Measurements from ENCODE around the gene CPED1. TPM values are rescaled to one million over a fixed set of nuclear protein-coding genes. Genes with fewer than 3 reads are reported as not detected.
"Not testable (repeated sequence)": the region's sequence is repeated elsewhere in the genome, so short reads cannot be mapped to it uniquely, and the experiment has no call there.

CPED1 gene
- total RNA-seq, 1 donor from 2014 or later = 14.6 TPM

GRCh38 chr7:121072826-121073225, 84.3 kb downstream of the CPED1 start:
- Histone ChIP-seq H3K4me3 (ENCODE audit: low read length in 3 of 3) (no peak overlapping the region), H3K27ac (ENCODE audit: low read depth, low read length) (no peak overlapping the region), H3K36me3 (ENCODE audit: control insufficient read depth in 3 of 3, insufficient read depth in 3 of 3, low read length in 3 of 3) (no peaks in the 10 kb centered on the region), H3K4me1 (ENCODE audit: control insufficient read depth in 3 of 3, insufficient read depth in 3 of 3, low read length in 3 of 3) (peaks cover 5 to 13% (median 10%) of the 10 kb centered on the region in 3 donors), H3K27me3 (ENCODE audit: control insufficient read depth in 3 of 3, insufficient read depth in 3 of 3, low read length in 3 of 3) (no peaks in the 10 kb centered on the region), H3K9ac (ENCODE audit: low read depth in 1 of 3, low read length in 3 of 3) (no peak overlapping the region), H3K9me3 (ENCODE audit: control insufficient read depth in 3 of 3, low read length in 3 of 3) (no peaks in the 10 kb centered on the region)

DNA sequence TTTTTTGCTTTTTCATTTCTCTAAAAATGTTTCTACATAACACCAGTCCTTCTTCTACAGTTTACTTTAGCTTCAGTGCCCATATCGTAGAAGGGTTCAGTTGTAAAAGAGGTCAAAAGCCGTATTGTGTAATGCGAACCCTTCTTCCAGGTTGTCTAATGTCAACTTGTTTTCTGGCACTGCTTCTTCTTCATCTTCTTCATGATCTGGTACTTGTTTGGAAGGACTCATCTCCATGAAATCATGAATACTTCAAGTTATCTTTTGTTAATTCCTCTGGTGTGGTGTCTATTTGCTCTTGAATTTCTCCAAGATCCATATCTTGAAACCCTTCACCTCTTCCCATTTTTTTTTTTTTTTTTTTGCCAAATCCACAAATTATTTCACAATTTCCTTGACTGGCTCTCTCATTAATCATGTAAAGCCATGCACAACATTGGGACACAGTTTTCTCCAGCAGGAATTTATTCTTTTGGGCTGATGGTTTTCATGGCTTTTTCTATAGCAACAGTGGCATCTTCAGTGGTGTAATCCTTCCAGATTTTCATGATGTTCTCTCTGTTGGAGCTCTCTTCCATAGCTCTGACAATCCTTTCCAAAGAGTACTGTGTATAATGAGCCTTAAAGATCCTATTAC, 85.1 kb downstream of the CPED1 start:
- Histone ChIP-seq H3K4me3 (ENCODE audit: low read length in 3 of 3) (no peak overlapping the region), H3K9me3 (ENCODE audit: control insufficient read depth in 3 of 3, low read length in 3 of 3) (no peaks in the 10 kb centered on the region), H3K27me3 (ENCODE audit: control insufficient read depth in 3 of 3, insufficient read depth in 3 of 3, low read length in 3 of 3) (no peaks in the 10 kb centered on the region), H3K27ac (ENCODE audit: low read depth, low read length) (no peak overlapping the region), H3K9ac (ENCODE audit: low read depth in 1 of 3, low read length in 3 of 3) (no peak overlapping the region), H3K36me3 (ENCODE audit: control insufficient read depth in 3 of 3, insufficient read depth in 3 of 3, low read length in 3 of 3) (no peaks in the 10 kb centered on the region), H3K4me1 (ENCODE audit: control insufficient read depth in 3 of 3, insufficient read depth in 3 of 3, low read length in 3 of 3) (peaks cover 5 to 14% (median 10%) of the 10 kb centered on the region in 3 donors)

- H3K27me3 ChIP-seq (ENCODE audit: control insufficient read depth in 3 of 3, insufficient read depth in 3 of 3, low read length in 3 of 3); H3K9ac ChIP-seq (ENCODE audit: low read depth in 1 of 3, low read length in 3 of 3); H3K36me3 ChIP-seq (ENCODE audit: control insufficient read depth in 3 of 3, insufficient read depth in 3 of 3, low read length in 3 of 3); H3K9me3 ChIP-seq (ENCODE audit: control insufficient read depth in 3 of 3, low read length in 3 of 3); H3K27ac ChIP-seq (ENCODE audit: low read depth, low read length); H3K4me3 ChIP-seq (ENCODE audit: low read length in 3 of 3): not testable (repeated sequence)
- peaks cover 9 to 23% (median 13%) of the 10 kb centered on the region in 3 donors for H3K4me1 ChIP-seq (ENCODE audit: control insufficient read depth in 3 of 3, insufficient read depth in 3 of 3, low read length in 3 of 3)
These were observed 86.9 kb downstream of the CPED1 start for GRCh38 chr7:121075424-121075841.

DNA sequence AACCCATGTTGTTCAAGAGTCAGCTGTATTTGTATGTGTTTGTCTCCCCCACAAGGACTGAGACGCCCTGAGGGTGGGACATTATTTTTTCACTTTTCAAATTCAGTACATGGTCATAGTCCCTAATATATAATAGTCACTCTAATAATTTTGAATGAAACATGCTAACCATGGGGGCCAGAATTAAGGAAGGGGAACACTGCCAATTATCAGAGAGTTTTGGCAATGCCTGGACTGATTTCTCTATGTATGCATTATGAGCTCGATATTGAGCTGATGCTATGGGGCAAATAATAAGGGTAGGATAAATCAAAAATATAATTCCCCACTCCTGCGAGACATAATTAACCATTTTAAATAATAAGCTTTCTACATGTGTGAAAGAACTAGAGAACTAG, 87.4 kb downstream of the CPED1 start:
- Histone ChIP-seq H3K9me3 (ENCODE audit: control insufficient read depth in 3 of 3, low read length in 3 of 3) (no peaks in the 10 kb centered on the region), H3K27ac (ENCODE audit: low read depth, low read length) (no peak overlapping the region), H3K27me3 (ENCODE audit: control insufficient read depth in 3 of 3, insufficient read depth in 3 of 3, low read length in 3 of 3) (no peaks in the 10 kb centered on the region), H3K36me3 (ENCODE audit: control insufficient read depth in 3 of 3, insufficient read depth in 3 of 3, low read length in 3 of 3) (no peaks in the 10 kb centered on the region), H3K4me3 (ENCODE audit: low read length in 3 of 3) (no peak overlapping the region), H3K9ac (ENCODE audit: low read depth in 1 of 3, low read length in 3 of 3) (no peak overlapping the region), H3K4me1 (ENCODE audit: control insufficient read depth in 3 of 3, insufficient read depth in 3 of 3, low read length in 3 of 3) (peaks cover 9 to 23% (median 13%) of the 10 kb centered on the region in 3 donors)

GRCh38 chr7:121076350-121077164, 88.0 kb downstream of the CPED1 start:
- no peak overlapping the region for H3K4me3 ChIP-seq (ENCODE audit: low read length in 3 of 3)
- no peaks in the 10 kb centered on the region for H3K9me3 ChIP-seq (ENCODE audit: control insufficient read depth in 3 of 3, low read length in 3 of 3)
- H3K36me3 ChIP-seq (ENCODE audit: control insufficient read depth in 3 of 3, insufficient read depth in 3 of 3, low read length in 3 of 3) = no peaks in the 10 kb centered on the region
- H3K27ac ChIP-seq (ENCODE audit: low read depth, low read length) = no peak overlapping the region
- H3K4me1 ChIP-seq (ENCODE audit: control insufficient read depth in 3 of 3, insufficient read depth in 3 of 3, low read length in 3 of 3) = peaks cover 10 to 25% (median 18%) of the 10 kb centered on the region in 3 donors
- no peaks in the 10 kb centered on the region for H3K27me3 ChIP-seq (ENCODE audit: control insufficient read depth in 3 of 3, insufficient read depth in 3 of 3, low read length in 3 of 3)
- H3K9ac ChIP-seq (ENCODE audit: low read depth in 1 of 3, low read length in 3 of 3) = no peak overlapping the region

DNA sequence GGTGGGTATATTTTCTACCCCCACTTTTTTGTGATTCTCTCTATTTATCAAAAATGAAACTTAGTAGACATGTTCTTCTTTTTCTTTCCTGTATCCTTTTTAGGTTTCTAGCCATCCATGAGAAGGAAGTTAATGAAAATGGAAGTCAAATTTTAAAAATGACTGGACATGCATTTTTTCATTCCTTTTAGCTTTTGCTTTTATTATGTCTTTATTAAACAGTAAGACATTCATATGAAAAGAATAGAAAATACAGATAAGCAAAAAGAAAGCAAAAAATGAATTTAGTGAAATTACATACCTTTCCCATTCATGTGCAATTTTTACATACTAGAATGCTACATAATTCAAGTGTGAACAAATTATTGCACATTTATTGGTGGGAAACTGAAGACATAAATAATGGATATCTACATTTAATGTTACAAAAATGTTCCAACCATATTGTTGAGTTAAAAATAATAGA, 88.7 kb downstream of the CPED1 start:
- no peak overlapping the region for H3K9ac ChIP-seq (ENCODE audit: low read depth in 1 of 3, low read length in 3 of 3)
- H3K4me3 ChIP-seq (ENCODE audit: low read length in 3 of 3) = no peak overlapping the region
- H3K27ac ChIP-seq (ENCODE audit: low read depth, low read length) = no peak overlapping the region
- H3K27me3 ChIP-seq (ENCODE audit: control insufficient read depth in 3 of 3, insufficient read depth in 3 of 3, low read length in 3 of 3) = no peaks in the 10 kb centered on the region
- no peaks in the 10 kb centered on the region for H3K36me3 ChIP-seq (ENCODE audit: control insufficient read depth in 3 of 3, insufficient read depth in 3 of 3, low read length in 3 of 3)
- H3K4me1 ChIP-seq (ENCODE audit: control insufficient read depth in 3 of 3, insufficient read depth in 3 of 3, low read length in 3 of 3) = peaks cover 13 to 29% (median 20%) of the 10 kb centered on the region in 3 donors
- no peaks in the 10 kb centered on the region for H3K9me3 ChIP-seq (ENCODE audit: control insufficient read depth in 3 of 3, low read length in 3 of 3)

DNA sequence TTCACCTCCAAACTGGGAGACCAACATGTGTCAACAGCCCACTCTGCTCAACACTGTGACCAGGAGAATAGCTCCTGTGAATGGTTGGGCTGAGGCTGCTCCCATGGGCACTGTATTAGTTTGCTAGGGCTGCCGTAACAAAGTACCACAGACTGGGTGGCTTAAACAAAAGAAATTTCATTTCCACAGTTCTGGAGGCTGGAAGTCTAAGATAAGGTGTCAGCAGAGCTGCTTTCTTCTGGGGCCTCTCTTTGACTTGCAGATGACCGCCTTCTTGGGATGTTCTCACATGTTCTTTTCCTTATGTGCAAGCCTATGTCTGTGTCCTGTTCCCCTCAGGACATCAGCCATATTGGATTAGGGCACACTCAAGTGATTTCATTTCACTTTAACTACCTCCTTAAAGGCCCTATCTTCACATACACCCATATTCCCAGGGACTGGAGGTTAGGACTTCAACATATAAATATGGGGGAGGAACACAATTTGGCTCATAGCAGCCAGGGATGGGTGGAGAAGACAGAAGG, 90.3 kb downstream of the CPED1 start:
- H3K27ac ChIP-seq (ENCODE audit: low read depth, low read length) = no peak overlapping the region
- no peak overlapping the region for H3K4me3 ChIP-seq (ENCODE audit: low read length in 3 of 3)
- H3K9ac ChIP-seq (ENCODE audit: low read depth in 1 of 3, low read length in 3 of 3) = no peak overlapping the region
- no peaks in the 10 kb centered on the region for H3K36me3 ChIP-seq (ENCODE audit: control insufficient read depth in 3 of 3, insufficient read depth in 3 of 3, low read length in 3 of 3)
- H3K4me1 ChIP-seq (ENCODE audit: control insufficient read depth in 3 of 3, insufficient read depth in 3 of 3, low read length in 3 of 3) = peaks cover 22 to 39% (median 31%) of the 10 kb centered on the region in 3 donors
- no peaks in the 10 kb centered on the region for H3K9me3 ChIP-seq (ENCODE audit: control insufficient read depth in 3 of 3, low read length in 3 of 3)
- H3K27me3 ChIP-seq (ENCODE audit: control insufficient read depth in 3 of 3, insufficient read depth in 3 of 3, low read length in 3 of 3) = no peaks in the 10 kb centered on the region

DNA sequence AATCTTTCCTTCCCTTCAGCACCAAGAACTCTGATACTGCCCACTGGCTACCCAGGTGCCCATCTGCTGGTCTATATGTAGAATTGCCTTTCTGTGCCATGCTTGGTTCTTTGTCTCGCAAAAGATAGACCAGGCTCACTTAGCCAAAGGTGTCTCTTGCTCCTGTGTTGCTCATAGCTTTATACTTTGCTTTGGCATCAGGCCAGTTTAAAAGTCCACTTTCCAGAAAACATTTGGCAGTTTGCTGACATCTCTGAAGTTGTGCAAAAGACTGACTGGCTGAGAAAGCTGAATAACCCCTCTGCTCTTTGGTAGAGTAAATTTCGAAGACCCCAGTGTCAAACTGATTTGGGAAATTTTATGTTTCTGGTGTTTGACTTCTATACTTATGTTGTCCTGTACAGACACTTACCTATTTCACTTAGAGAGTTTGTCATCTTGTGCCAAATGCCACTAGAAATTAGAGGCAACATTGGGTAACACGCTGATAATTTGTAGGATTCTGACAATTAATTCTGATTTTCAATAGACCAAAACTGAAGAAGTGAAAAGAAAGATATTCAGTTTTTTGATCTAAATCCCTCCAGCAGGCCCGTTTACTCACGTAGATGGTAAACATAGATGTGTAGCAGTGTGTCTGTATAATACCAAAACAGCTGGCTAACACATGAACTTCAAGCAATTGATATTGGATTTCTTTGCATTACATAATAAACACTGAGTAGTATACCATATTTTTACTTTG, 91.1 kb downstream of the CPED1 start:
- Histone ChIP-seq H3K9me3 (ENCODE audit: control insufficient read depth in 3 of 3, low read length in 3 of 3) (no peaks in the 10 kb centered on the region), H3K36me3 (ENCODE audit: control insufficient read depth in 3 of 3, insufficient read depth in 3 of 3, low read length in 3 of 3) (no peaks in the 10 kb centered on the region), H3K27ac (ENCODE audit: low read depth, low read length) (peak overlapping the region; percentile 11), H3K4me1 (ENCODE audit: control insufficient read depth in 3 of 3, insufficient read depth in 3 of 3, low read length in 3 of 3) (peaks cover 28 to 43% (median 38%) of the 10 kb centered on the region in 3 donors), H3K27me3 (ENCODE audit: control insufficient read depth in 3 of 3, insufficient read depth in 3 of 3, low read length in 3 of 3) (no peaks in the 10 kb centered on the region), H3K4me3 (ENCODE audit: low read length in 3 of 3) (no peak overlapping the region), H3K9ac (ENCODE audit: low read depth in 1 of 3, low read length in 3 of 3) (no peak overlapping the region)

DNA sequence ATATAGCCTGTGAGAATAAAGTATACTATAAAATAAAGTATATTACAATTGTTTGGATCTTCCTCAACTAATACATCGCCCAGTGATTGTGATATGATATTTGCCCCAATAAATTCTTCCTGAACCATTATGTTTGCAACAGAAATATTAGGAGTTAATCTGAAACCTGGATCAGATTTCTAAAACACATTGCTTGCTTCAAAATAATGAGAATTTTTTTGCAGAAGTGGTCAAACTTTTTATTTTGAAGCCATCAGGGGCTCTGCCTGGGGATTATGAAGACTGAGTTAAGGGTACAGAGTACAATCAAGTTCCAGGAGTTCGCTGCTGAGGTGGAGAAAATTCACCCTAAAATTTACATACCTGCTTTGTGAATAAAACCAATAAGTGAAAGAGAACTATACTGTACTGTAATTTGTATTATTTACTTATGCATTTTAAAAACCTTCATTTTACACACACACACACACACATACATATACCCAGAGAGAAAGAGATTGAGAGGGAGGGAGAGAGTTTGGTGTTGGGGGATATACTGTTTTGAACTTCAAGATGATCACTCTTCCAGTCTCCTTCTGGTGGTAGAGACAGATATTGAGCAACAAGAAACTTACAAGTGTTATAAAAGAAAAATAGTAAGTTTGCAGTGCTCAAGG, 91.9 kb downstream of the CPED1 start:
- peaks cover 0 to 3% (median 0%) of the 10 kb centered on the region in 3 donors for H3K36me3 ChIP-seq (ENCODE audit: control insufficient read depth in 3 of 3, insufficient read depth in 3 of 3, low read length in 3 of 3)
- no peak overlapping the region for H3K27ac ChIP-seq (ENCODE audit: low read depth, low read length)
- H3K27me3 ChIP-seq (ENCODE audit: control insufficient read depth in 3 of 3, insufficient read depth in 3 of 3, low read length in 3 of 3) = no peaks in the 10 kb centered on the region
- H3K4me3 ChIP-seq (ENCODE audit: low read length in 3 of 3) = no peak overlapping the region
- H3K9me3 ChIP-seq (ENCODE audit: control insufficient read depth in 3 of 3, low read length in 3 of 3) = no peaks in the 10 kb centered on the region
- H3K9ac ChIP-seq (ENCODE audit: low read depth in 1 of 3, low read length in 3 of 3) = no peak overlapping the region
- H3K4me1 ChIP-seq (ENCODE audit: control insufficient read depth in 3 of 3, insufficient read depth in 3 of 3, low read length in 3 of 3) = peaks cover 35 to 49% (median 46%) of the 10 kb centered on the region in 3 donors
